SK-N-SH treated with all-trans-retinoic acid at 6 μM for 48 hours (cell line): Measurements from ENCODE around the gene HMX2.

Source experiments
- ATAC-seq: fragments of 200-7000 bp; cut with Tn5 transposase; 3 replicates; pipeline ENCODE4 v1.9.1; 2020; ENCODE audit warnings: mild to moderate bottlenecking, moderate library complexity
- ARNTL ChIP-seq: fragments of 450-650 bp; formaldehyde crosslinking; IDR thresholded peaks from 2 replicates; pipeline ENCODE4 v1.5.0; 2020; ENCODE audit warnings: low read depth, mild to moderate bottlenecking, moderate library complexity, borderline replicate concordance
- CSDC2 ChIP-seq: fragments of 250-450 bp; sonication (Bioruptor Pico); IDR thresholded peaks from 2 replicates; pipeline ENCODE4 v1.5.0; 2020; ENCODE audit warnings: mild to moderate bottlenecking, moderate library complexity
- ESRRG ChIP-seq: fragments of 250-450 bp; sonication (Bioruptor Pico); IDR thresholded peaks from 2 replicates; pipeline ENCODE4 v1.6.1; 2021; ENCODE audit warnings: mild to moderate bottlenecking
- GLIS3 ChIP-seq: fragments of 250-450 bp; sonication (Bioruptor Pico); IDR thresholded peaks from 2 replicates; pipeline ENCODE4 v1.5.0; 2020; ENCODE audit warnings: mild to moderate bottlenecking, moderate library complexity
- ISL1 ChIP-seq: fragments of 250-450 bp; sonication (Bioruptor Pico); IDR thresholded peaks from 2 replicates; pipeline ENCODE4 v2.1.2; 2022; ENCODE audit warnings: mild to moderate bottlenecking, moderate library complexity
- OSR1 ChIP-seq: fragments of 250-450 bp; sonication (Bioruptor Pico); IDR thresholded peaks from 2 replicates; pipeline ENCODE4 v1.8.0; 2022; ENCODE audit warnings: moderate library complexity, mild to moderate bottlenecking, inconsistent platforms
- RARB ChIP-seq: fragments of 250-450 bp; sonication (Bioruptor Pico); IDR thresholded peaks from 2 replicates; pipeline ENCODE4 v1.8.0; 2021; ENCODE audit warnings: mild to moderate bottlenecking, moderate library complexity
- SNAI2 ChIP-seq: fragments of 250-450 bp; sonication (Bioruptor Pico); IDR thresholded peaks from 2 replicates; pipeline ENCODE4 v1.5.0; 2020; ENCODE audit warnings: mild to moderate bottlenecking, moderate library complexity
- TCF4 ChIP-seq: fragments of 250-450 bp; sonication (Bioruptor Pico); IDR thresholded peaks from 2 replicates; pipeline ENCODE4 v1.8.0; 2021; ENCODE audit warnings: mild to moderate bottlenecking, moderate library complexity, borderline replicate concordance
- TOX ChIP-seq: fragments of 250-450 bp; sonication (Bioruptor Pico); IDR thresholded peaks from 2 replicates; pipeline ENCODE4 v1.8.0; 2021; ENCODE audit warnings: mild to moderate bottlenecking, moderate library complexity, borderline replicate concordance
- ZC3H10 ChIP-seq: fragments of 250-450 bp; sonication (Bioruptor Pico); IDR thresholded peaks from 2 replicates; pipeline ENCODE4 v1.5.1; 2021; ENCODE audit warnings: mild to moderate bottlenecking, moderate library complexity
- ZFP3 ChIP-seq: fragments of 250-450 bp; sonication (Bioruptor Pico); IDR thresholded peaks from 2 replicates; pipeline ENCODE4 v1.5.0; 2020; ENCODE audit warnings: mild to moderate bottlenecking, moderate library complexity
- ZFP30 ChIP-seq: fragments of 450-650 bp; formaldehyde crosslinking; IDR thresholded peaks from 2 replicates; pipeline ENCODE4 v1.5.0; 2022; ENCODE audit warnings: mild to moderate bottlenecking, moderate library complexity
- ZNF565 ChIP-seq: fragments of 450-650 bp; formaldehyde crosslinking; conservative IDR thresholded peaks from 2 replicates; pipeline ENCODE4 v1.5.0; 2020; ENCODE audit warnings: low read depth, mild to moderate bottlenecking, moderate library complexity
- ZNF70 ChIP-seq: fragments of 450-650 bp; formaldehyde crosslinking; IDR thresholded peaks from 2 replicates; pipeline ENCODE4 v1.5.0; 2020; ENCODE audit warnings: mild to moderate bottlenecking, moderate library complexity
- ZNF8 ChIP-seq: fragments of 450-650 bp; formaldehyde crosslinking; IDR thresholded peaks from 2 replicates; pipeline ENCODE4 v1.5.0; 2020; ENCODE audit warnings: mild to moderate bottlenecking, moderate library complexity
- TF ChIP-seq, protein P1 (sequence below): fragments of 250-450 bp; sonication (Bioruptor Pico); IDR thresholded peaks from 2 replicates; pipeline ENCODE4 v1.5.1; 2021; ENCODE audit warnings: mild to moderate bottlenecking, moderate library complexity
- TF ChIP-seq, protein P2 (sequence below): fragments of 250-450 bp; sonication (Bioruptor Pico); IDR thresholded peaks from 2 replicates; pipeline ENCODE4 v1.8.0; 2020; ENCODE audit warnings: mild to moderate bottlenecking, moderate library complexity, borderline replicate concordance
- TF ChIP-seq, protein P3 (sequence below): fragments of 250-450 bp; sonication (Bioruptor Pico); IDR thresholded peaks from 2 replicates; pipeline ENCODE4 v1.5.1; 2020; ENCODE audit warnings: low read depth, mild to moderate bottlenecking, moderate library complexity
- TF ChIP-seq, protein P4 (sequence below): fragments of 250-450 bp; sonication (Bioruptor Pico); IDR thresholded peaks from 2 replicates; pipeline ENCODE4 v1.5.0; 2020; ENCODE audit warnings: mild to moderate bottlenecking, moderate library complexity
- TF ChIP-seq, protein P5 (sequence below): fragments of 250-450 bp; sonication (Bioruptor Pico); IDR thresholded peaks from 2 replicates; pipeline ENCODE4 v1.8.0; 2021; ENCODE audit warnings: low read depth, mild to moderate bottlenecking, moderate library complexity, borderline replicate concordance

The HMX2 gene

DNA sequence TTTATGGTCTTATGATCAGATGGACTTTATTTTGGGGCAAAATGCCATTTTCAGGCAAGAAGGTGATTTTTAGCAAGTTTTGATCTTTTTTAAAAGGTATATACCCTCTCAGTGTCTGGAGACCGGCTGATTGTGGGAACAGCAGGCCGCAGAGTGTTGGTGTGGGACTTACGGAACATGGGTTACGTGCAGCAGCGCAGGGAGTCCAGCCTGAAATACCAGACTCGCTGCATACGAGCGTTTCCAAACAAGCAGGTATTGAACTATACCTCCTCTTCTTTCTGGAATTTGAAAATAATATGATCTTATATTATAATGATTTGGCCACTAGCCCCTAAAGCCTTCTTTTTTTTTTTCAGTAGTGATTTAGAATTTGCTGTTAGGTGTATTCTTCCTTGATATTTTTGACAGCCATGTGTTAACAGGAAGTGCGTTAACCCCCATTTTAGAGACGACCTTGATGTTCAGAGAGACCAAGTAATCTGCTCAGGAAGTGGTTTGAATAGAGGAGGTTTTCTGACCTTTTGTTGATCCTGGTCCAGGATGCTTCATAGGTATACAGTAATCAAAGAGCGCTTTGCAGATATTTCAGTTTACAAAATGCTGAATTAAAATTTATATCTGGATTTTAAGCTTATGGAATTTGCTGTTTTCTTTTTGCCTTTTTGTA lies 12.5 kb downstream of the HMX2 start:
- ATAC-seq, result no peak
- no peak for TF ChIP-seq SNAI2 (CRISPR knock-in tag)
- TF ChIP-seq TOX (CRISPR knock-in tag), result no peak
- no peak for TF ChIP-seq TCF4 (CRISPR knock-in tag)
- no peak for TF ChIP-seq ZFP30 (CRISPR knock-in tag)
- TF ChIP-seq OSR1 (CRISPR knock-in tag), result no peak
- TF ChIP-seq, protein P1, sequence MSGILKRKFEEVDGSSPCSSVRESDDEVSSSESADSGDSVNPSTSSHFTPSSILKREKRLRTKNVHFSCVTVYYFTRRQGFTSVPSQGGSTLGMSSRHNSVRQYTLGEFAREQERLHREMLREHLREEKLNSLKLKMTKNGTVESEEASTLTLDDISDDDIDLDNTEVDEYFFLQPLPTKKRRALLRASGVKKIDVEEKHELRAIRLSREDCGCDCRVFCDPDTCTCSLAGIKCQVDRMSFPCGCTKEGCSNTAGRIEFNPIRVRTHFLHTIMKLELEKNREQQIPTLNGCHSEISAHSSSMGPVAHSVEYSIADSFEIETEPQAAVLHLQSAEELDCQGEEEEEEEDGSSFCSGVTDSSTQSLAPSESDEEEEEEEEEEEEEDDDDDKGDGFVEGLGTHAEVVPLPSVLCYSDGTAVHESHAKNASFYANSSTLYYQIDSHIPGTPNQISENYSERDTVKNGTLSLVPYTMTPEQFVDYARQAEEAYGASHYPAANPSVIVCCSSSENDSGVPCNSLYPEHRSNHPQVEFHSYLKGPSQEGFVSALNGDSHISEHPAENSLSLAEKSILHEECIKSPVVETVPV (CRISPR knock-in tag), result no peak
- no peak for TF ChIP-seq ESRRG (CRISPR knock-in tag)

DNA sequence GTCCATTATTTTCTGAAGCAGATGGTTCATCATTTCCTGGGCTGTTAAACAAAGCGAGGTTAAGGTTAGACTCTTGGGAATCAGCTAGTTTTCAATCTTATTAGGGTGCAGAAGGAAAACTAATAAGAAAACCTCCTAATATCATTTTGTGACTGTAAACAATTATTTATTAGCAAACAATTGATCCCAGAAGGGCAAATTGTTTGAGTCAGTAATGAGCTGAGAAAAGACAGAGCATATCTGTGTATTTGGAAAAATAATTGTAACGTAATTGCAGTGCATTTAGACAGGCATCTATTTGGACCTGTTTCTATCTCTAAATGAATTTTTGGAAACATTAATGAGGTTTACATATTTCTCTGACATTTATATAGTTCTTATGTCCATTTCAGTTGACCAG lies 16.4 kb downstream of the HMX2 start:
- TF ChIP-seq TCF4 (CRISPR knock-in tag) (no peak), ISL1 (CRISPR knock-in tag) (peak; percentile 70)
- TF ChIP-seq, all 23 proteins: peak for 1
- no peak for ATAC-seq

DNA sequence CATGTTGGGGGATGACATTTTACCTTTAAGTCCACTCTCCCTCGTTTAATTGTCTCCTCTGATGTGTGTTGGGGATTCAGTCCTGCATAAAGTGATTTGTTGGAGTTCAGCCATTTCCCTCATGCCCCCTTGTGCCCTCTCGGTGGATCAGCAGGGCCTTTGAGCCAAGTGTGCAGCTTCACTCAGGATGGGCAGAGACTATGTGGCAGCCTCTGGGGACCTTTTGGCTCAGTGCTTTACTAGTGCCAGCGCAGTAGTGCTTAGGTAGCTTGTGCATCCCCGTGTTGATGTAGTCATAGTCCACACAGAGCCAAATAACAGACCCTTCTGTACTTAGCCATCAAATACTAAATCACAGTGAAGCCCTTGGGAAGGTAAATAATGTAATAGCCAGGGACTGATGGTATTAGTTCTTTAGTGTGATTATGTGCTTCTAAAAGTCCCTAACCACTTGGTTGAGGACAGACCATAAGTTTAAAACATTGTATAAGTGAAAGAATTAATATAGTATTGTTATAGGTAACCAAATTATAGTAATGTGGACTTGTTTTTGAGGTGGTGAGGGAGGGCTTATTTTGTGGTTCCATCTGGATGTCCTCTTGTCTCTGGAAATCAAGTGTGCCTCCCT lies 17.6 kb downstream of the HMX2 start:
- peak; percentile 77 for ATAC-seq
- TF ChIP-seq RARB (CRISPR knock-in tag) (no peak), ESRRG (CRISPR knock-in tag) (no peak), SNAI2 (CRISPR knock-in tag) (no peak)
- TF ChIP-seq, protein P1 (CRISPR knock-in tag), result no peak

DNA sequence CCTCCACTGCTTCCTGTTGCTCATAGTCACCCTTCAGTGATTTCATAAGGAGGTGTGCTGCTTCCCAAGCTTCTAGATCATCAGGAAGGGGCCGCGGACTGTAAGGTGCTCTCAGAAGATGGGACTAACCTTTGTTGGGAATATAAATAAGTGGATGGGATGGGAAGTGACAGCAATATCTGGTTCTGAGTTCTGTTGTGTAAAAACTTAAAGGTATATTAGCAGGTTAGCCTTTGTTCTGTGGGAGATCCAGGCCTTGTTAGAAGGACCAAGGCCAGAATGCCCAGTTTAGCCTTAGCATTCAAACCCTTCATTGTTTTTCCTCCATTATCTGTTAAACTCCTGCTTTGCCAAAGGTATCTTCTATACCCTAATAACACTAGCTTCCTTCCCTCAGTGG lies 18.7 kb downstream of the HMX2 start:
- no peak for ATAC-seq
- TF ChIP-seq OSR1 (CRISPR knock-in tag) (no peak), ZFP30 (CRISPR knock-in tag) (no peak), ZNF8 (CRISPR knock-in tag) (no peak), ISL1 (CRISPR knock-in tag) (no peak), ZFP3 (no peak), TOX (CRISPR knock-in tag) (no peak), ZNF565 (CRISPR knock-in tag) (no peak), ZC3H10 (CRISPR knock-in tag) (no peak), ESRRG (CRISPR knock-in tag) (no peak), ZNF70 (no peak), ARNTL (CRISPR knock-in tag) (no peak), GLIS3 (CRISPR knock-in tag) (no peak), SNAI2 (CRISPR knock-in tag) (no peak), CSDC2 (CRISPR knock-in tag) (no peak)
- TF ChIP-seq, protein P2, sequence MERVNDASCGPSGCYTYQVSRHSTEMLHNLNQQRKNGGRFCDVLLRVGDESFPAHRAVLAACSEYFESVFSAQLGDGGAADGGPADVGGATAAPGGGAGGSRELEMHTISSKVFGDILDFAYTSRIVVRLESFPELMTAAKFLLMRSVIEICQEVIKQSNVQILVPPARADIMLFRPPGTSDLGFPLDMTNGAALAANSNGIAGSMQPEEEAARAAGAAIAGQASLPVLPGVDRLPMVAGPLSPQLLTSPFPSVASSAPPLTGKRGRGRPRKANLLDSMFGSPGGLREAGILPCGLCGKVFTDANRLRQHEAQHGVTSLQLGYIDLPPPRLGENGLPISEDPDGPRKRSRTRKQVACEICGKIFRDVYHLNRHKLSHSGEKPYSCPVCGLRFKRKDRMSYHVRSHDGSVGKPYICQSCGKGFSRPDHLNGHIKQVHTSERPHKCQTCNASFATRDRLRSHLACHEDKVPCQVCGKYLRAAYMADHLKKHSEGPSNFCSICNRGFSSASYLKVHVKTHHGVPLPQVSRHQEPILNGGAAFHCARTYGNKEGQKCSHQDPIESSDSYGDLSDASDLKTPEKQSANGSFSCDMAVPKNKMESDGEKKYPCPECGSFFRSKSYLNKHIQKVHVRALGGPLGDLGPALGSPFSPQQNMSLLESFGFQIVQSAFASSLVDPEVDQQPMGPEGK (CRISPR knock-in tag), result no peak
- TF ChIP-seq, protein P3, sequence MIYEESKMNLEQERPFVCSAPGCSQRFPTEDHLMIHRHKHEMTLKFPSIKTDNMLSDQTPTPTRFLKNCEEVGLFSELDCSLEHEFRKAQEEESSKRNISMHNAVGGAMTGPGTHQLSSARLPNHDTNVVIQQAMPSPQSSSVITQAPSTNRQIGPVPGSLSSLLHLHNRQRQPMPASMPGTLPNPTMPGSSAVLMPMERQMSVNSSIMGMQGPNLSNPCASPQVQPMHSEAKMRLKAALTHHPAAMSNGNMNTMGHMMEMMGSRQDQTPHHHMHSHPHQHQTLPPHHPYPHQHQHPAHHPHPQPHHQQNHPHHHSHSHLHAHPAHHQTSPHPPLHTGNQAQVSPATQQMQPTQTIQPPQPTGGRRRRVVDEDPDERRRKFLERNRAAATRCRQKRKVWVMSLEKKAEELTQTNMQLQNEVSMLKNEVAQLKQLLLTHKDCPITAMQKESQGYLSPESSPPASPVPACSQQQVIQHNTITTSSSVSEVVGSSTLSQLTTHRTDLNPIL (CRISPR knock-in tag), result no peak
- TF ChIP-seq, protein P4, sequence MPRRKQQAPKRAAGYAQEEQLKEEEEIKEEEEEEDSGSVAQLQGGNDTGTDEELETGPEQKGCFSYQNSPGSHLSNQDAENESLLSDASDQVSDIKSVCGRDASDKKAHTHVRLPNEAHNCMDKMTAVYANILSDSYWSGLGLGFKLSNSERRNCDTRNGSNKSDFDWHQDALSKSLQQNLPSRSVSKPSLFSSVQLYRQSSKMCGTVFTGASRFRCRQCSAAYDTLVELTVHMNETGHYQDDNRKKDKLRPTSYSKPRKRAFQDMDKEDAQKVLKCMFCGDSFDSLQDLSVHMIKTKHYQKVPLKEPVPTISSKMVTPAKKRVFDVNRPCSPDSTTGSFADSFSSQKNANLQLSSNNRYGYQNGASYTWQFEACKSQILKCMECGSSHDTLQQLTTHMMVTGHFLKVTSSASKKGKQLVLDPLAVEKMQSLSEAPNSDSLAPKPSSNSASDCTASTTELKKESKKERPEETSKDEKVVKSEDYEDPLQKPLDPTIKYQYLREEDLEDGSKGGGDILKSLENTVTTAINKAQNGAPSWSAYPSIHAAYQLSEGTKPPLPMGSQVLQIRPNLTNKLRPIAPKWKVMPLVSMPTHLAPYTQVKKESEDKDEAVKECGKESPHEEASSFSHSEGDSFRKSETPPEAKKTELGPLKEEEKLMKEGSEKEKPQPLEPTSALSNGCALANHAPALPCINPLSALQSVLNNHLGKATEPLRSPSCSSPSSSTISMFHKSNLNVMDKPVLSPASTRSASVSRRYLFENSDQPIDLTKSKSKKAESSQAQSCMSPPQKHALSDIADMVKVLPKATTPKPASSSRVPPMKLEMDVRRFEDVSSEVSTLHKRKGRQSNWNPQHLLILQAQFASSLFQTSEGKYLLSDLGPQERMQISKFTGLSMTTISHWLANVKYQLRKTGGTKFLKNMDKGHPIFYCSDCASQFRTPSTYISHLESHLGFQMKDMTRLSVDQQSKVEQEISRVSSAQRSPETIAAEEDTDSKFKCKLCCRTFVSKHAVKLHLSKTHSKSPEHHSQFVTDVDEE (CRISPR knock-in tag), result no peak
- TF ChIP-seq, protein P5, sequence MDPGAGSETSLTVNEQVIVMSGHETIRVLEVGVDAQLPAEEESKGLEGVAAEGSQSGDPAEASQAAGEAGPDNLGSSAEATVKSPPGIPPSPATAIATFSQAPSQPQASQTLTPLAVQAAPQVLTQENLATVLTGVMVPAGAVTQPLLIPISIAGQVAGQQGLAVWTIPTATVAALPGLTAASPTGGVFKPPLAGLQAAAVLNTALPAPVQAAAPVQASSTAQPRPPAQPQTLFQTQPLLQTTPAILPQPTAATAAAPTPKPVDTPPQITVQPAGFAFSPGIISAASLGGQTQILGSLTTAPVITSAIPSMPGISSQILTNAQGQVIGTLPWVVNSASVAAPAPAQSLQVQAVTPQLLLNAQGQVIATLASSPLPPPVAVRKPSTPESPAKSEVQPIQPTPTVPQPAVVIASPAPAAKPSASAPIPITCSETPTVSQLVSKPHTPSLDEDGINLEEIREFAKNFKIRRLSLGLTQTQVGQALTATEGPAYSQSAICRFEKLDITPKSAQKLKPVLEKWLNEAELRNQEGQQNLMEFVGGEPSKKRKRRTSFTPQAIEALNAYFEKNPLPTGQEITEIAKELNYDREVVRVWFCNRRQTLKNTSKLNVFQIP (CRISPR knock-in tag), result no peak
- TF ChIP-seq, protein P1 (CRISPR knock-in tag), result no peak
